Hematopoietic multipotent progenitor cell treated with erythropoietin and hydrocortisone succinate and interleukin-3 and kit ligand, for 8 days (in vitro differentiated cells): ENCODE data around the gene KDM3B.
"Not testable (repeated sequence)": the region's sequence is repeated elsewhere in the genome, so short reads cannot be mapped to it uniquely, and the experiment has no call there.

Experiments
- DNase-seq: peaks from one replicate; pipeline ENCODE4 v3.0.0-alpha.2; 2015

The KDM3B gene

DNA sequence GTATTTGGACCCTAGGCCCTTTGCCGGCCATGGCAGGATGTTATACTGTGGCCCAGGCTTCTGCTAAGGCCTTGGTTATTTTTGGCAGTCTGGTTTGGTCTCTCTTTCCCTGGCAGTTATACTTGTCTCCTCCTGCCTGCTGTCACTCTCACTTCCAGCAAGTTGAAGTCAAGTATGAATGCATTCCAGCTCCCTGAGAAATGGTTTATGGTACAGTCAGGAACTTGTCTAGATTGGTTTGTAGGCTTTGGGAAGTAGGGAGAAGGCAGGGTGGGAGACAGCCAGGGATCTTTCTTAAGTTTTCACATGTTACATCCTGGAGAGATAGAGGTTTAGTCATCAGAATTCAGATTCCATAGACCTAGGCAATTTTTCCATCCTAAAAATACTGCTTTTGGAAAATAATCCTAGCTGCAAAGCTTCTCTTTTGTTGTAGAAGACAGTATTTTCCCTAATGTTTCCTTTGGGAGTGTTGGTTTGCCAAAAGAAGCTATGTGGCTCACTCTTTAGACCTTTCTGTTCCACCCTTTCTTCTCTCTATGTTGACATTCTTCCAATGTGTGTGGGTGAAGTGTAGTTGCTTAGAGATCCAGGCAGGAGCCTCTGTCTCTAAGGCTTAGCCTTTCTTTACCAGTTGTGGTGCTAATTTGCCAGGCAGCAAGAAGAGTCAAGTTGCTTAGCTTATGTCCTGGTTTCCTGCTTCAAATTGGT lies 2.5 kb upstream of the KDM3B start:
- no peak for DNase-seq

DNA sequence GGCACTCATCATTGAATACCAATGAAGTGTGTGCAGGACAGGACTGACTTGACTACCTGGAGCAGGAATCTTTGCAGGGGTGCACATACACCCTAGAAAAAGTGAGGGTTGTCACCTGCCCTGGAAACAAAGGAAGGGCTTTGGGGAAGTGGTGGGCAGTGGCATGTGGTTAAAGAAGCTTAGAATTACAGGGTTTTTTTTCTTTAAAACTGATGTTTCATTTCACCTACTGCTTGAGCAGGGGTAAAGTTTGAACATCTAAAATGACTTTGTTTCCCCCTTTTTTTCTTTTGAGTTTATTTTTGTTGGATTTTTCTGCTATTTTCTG lies 2.0 kb upstream of the KDM3B start:
- no peak for DNase-seq

DNA sequence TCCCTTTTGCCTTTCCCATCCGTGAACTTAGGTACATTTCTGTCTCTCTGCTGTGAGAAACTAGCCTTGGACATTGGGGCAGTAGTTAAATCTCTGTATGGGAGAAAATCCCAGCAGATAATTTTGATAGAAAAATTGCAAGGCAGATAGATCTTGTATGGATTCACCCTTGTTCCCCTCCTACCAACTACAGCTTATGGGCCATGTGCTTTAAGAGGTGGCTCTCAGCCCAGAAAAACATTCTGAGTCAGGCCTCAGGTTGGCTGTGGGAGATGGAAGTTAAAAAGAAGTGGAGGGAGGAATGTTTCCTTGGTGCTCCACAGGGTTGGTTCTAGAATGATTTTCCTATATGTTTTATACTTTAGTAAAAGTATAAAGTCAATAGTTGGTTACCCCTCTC lies 1.4 kb upstream of the KDM3B start:
- DNase-seq: no peak

DNA sequence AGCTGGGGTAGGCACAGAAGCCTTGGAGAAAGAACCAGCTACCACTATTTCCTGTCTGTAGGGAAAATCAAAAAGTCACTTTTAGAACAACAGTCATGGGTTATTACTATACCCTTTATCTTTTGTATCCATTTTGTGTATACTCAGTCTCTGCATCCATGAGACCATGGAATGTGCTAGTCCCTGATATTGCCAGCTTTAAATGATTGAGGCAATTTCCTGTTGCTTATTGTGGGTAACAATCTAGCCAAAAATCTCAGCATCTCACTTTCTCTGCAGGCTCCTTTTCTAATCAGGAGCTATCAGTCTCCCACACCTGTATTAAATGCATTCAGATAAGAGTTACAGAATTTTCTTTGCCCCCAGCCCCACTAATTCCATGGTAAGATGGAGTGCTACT lies 968 bp upstream of the KDM3B start:
- no peak for DNase-seq

DNA sequence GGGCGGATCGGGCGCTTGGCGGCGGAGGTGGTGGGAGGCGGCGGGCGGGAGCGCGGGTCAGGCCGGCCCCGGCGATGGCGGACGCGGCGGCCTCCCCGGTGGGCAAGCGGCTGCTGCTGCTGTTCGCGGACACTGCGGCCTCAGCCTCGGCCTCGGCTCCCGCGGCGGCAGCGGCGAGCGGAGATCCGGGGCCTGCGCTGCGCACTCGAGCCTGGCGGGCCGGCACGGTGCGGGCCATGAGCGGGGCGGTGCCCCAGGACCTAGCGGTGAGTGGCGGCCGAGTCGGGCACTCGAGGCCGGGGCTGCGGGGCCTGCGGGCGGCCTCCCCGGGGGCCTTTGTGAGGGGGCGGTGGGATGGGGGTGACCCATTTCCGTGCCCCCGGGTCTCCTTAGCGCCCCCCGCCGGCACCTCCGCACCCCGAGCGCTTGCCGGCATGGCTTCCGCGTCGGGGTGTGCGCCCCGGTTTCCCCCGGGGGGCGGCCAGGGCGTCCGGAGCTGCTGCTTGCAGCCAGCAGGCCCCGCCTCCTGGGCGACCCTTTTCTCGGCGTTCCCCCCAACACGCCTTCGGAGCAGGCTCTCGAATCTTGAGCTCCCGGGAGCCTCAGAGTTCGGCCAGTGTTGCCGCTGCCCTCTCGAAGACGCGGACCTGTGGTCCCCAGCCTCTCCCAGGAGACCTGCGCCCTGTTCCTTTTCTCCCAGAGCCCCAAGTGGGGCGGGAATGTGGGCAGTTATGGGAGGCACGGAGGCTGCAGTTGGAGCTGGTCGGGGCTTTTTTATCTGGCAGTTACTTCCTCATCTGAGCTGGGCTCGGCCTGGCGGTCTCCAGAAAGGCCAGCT lies 456 bp downstream of the KDM3B start:
- DNase-seq: peak; percentile 54

DNA sequence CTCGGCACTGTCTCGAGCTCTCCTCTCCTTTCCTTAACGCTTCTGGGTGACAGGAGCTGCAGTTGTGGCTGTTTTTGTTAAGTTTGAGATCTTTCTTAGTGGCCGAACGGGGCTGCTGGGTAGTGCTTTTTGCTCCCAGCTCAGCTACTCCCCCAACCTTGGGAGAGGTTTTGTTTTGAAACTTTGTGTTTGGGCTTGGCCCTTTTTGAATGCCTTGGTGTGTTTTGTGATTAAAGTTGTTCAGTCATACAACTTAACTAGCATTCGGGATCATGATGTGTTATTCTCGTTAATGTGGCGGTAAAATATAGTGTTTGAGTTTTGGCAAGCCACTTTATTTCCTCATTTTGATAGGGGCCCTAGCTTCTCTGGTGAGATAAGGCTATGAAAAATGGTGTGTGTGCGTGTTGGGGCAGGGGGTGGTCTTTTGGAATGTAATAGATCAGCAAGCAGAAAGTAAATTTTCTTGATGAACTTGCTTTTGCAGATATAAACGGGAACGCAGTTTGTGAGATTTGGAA lies 1.1 kb downstream of the KDM3B start:
- peak; percentile 62 for DNase-seq

DNA sequence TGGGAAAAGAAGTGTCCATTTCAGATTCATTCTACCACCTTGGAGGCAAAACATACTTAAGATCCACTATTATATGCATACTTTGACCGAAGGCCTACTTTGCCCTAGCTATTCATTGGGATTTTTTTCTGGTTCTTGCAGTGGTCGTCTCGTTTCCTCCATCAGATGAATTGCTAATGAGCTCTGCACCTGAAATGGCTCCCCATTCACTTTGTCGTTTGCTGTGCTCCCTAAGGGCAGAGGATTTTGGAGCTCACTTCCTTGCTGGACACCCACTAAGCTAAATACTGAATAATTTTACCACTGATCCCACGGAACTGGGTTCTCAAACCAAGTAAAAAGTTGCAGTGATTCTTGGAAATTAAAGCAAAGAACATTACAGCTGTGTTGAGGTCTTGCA lies 1.9 kb downstream of the KDM3B start:
- no peak for DNase-seq

DNA sequence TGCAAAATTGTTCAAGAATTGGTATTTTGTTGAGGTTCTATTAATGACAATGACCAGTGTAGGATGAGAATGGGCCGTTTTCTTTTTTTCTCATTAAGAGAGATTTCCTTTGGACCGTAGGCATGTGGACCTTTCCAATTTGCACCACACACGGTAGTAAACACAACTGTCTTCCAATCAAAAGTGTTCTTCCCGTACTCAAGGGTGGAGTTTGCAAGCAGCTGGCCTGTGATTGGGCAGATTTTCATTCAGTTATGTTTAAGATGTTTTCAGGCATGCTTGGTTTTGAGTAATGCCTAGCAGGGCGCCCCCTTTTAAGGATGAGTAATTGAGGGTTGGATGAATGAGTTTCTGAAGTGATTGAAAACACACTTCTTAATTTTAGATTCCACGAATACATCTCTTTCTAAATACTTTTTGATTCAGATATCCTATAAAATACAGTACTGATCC lies 2.5 kb downstream of the KDM3B start:
- DNase-seq: peak; percentile 90

DNA sequence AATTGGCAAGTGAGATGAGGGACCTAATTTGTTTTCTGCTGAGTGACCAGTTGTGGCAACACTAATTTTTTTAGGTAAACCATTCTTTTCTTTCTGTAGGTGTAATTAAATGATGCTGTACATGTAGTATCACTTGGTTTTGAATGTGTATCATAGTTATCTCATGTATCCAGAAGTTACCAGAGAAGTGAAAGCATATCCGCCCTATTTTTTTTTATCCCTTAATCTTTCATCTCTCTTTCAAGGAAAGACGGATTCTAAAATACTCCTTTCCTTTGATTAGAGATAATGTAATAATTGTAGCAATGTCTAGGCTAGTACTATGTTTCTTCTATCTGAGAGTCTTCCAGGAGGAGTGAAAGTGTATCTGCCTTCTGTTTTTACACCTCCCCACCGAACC lies 7.1 kb downstream of the KDM3B start:
- peak; percentile 71 for DNase-seq

DNA sequence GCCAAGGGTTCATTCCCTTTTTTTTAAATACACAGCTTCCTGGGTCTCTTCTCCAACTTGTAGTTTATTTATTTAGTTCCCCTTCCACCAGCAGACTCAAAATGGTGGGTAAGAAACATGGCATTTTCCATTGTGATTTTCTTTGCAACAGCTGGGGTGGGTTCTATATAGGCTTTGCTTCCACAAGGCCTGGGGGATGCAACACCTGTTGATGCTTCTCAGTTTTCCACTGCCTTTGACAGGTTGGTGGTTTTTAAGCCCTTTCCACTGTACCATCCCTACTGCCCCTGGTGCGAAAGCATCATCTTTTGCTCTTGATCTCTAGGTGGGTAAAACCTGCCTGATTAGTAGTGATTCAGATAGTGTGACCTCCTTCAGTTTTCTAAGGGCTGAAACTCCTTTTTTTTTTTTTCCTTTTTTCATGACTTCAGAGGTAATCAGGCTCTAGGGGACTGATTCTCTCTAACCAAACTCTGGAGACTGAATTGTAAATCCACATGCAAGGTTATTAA lies 8.5 kb downstream of the KDM3B start:
- no peak for DNase-seq

DNA sequence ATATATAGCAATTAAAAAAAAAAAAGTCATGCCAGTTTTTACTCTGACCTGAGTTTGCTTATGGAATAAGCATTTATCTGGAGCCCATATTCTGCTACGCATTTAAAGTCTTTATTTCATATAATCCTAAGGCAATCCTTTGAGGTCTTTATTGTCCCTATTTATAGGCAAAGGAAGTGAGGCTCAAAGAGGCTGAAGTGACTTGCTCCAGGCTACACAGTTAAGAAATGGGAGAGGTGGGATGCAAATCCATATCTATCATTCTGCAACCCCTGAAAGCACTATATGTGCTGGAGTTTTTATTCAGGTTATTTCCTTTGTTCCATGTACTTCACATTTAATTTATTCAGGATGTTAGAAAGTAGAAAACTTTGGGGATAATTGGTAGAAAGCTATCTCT lies 12.1 kb downstream of the KDM3B start:
- no peak for DNase-seq

DNA sequence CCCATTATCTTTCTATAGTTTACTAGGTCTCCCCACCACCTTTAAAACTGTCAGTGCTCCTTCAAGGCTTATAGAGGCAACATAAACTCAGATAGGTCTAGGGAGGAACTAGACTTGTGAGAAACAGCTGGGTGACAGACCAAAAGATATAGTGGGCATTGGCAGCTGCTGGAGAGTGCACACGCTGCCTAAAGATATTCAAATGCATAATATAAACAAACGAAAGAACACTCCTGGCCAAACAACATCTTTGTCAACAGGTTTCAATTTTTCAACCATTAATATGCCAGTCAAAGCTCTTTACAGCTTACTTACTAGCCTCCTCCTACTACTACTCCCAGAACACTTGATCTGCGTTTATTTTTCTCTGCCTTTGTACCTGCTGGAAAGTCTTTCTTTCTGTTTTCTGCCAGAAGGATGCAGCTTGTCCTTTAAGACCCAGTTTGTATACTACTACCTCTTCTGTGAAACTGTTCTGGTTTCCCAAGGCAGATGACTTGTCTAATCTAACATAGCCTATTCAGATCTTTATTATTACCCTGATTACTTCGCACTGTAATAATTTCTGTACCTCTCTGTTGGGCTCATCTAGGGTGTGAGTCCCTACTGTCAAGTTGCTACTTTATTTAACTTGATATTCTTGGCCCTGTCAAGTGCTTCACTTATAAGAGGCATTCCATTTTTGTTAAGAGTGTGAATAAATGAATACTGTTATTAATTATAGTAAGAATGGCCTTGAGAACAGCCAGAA lies 14.3 kb downstream of the KDM3B start:
- DNase-seq: no peak

DNA sequence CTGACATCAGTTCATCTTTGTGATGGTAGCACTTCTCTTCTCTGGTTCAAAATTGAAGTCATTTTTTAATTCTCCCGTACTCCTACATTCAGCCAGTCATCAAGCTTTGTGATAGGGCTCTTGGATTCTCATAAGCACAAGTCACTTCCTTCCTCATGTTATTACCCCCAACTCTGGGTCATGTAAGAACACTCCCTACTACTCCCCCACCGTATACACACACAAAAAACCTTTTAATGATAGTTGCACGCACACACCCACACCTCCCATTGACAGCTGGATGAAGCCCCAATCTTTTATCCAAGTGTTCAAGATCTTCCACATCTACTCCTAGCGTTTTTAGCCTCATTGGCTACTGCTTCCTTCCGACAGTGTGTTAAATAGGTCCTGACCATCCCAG lies 16.8 kb downstream of the KDM3B start:
- DNase-seq: no peak

DNA sequence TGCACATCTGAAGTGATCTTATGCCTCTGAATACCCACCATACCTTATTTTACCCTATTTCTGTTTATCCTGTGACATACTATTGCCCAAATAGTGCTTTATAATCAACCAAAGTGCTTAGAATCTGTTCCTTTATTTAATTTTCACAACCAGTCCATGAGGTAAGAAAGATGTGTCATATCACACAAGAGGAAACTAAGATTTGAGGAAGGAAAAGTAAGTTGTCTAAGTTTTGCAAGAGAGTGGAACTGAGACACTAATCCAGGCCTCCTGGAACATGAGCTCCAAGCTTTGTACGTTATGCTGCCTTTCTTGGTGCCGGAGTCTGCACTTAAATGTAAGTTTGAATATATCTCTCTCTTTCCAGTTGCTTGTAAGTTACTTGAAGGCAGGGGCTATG lies 17.2 kb downstream of the KDM3B start:
- DNase-seq: no peak

DNA sequence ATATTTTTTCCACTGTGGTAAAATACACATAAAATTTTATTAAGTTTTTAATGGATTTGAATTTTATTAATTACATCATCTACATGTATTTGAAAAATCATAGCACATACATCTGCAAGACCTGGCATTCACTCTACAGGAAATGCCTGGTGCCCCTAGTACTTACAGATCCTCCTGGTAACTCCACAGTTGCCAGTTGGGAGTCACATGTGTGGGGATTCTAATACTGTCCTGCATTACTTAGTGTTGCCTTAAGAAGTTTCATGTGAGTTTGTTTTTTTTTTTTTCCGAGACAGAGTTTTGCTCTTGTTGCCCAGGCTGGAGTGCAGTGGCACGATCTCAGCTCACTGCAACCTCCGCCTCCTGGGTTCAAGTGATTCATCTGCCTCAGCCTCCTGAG lies 18.1 kb downstream of the KDM3B start:
- DNase-seq: no peak

DNA sequence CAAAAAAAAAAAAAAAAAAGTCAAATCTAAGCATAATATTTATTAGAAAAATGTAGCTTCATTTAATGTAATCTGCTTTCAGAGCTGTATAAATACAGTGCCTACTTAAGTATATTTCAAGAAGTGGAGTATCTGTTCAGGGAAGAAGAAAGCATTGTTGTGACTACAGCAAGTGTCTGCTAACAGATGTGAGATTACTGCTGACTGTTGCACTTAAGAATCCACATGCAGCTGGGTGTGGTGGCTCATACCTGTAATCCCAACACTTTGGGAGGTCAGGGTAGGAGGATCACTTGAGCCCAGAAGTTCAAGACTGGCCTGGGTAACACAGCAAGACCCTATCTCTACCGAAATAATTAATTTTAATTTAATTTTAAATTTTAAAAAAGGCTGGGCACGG lies 19.0 kb downstream of the KDM3B start:
- DNase-seq: no peak

DNA sequence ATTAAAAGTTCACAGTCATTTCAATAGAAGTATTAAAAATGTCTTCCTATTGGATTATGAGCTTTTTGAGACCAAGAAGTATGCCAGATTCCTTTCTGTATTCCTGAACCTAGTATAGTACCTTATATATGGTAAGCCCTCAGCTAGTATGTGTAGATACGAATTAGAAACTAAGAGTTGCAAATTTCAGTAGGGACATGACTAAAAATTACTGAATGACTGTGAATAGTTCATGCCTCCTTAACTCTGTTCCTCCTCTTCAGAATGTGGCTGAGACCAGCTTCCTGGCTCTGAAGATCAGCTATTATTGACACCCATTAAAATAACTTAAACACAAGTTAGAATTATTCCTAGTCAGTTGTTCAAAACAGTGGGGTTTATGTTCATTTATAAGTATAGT lies 19.7 kb downstream of the KDM3B start:
- no peak for DNase-seq

DNA sequence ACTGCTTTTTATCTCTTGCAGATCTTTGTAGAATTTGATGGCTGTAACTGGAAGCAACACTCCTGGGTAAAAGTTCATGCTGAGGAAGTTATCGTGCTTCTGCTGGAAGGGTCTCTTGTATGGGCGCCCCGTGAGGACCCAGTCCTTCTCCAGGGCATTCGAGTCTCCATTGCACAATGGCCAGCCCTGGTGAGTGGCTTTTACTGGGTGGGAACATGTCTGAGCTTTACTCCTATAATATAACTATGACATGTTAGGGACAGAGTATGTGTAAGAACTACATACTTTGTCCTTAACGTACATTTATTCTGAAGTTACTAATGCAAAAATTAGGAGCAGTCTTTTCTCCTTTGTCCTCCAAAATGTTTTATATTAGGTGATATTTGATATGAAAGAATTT lies 20.2 kb downstream of the KDM3B start:
- DNase-seq: no peak

DNA sequence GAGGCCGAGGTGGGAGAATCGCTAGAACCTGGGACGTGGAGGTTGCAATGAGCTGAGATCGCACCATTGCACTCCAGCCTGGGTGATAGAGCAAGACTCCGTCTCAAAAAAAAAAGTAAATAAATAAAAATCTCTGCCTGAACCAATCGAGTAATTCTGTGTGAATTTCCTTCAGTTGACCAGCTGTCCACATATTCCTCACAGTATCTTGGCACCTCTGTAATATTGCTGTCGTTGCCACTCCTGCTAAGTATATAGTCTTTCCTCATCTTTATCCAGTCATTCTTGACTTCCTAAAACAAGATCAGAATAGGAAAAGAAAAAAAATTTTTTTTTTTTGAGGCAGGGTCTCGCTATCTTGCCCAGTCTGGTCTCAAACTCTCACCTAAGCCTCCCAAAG lies 29.9 kb downstream of the KDM3B start:
- no peak for DNase-seq

DNA sequence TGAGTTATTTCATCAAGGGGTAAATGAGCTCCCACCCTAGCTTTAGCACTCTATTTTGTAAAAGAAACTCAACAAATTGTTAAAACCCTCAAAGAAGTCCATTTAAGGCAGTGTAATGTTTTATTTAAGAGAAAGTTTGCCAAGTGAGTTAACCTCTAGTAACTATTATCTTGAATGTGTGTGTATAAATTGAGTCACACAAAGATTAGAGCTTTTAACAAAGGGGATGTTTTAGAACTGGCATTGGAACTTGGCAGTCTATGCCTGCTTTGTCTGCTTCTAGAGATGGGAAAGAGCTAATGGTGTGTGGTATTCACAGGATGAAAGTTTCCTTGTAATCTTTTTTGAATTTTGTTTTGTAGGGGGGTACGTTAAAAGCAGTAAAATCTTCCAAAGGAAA lies 33.2 kb downstream of the KDM3B start:
- no peak for DNase-seq

DNA sequence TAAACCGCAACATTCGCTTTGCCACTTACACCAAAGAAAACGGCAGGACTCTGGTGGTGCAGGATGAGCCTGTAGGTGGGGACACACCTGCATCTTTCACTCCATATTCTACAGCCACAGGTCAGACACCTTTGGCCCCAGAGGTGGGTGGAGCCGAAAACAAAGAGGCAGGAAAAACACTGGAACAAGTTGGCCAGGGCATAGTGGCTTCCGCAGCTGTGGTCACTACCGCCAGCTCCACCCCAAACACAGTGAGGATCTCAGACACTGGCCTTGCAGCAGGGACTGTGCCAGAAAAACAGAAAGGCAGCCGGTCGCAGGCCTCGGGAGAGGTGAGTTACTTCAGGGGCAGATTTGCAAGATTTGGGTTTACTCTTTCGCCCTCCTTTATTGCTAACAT lies 33.8 kb downstream of the KDM3B start:
- no peak for DNase-seq

DNA sequence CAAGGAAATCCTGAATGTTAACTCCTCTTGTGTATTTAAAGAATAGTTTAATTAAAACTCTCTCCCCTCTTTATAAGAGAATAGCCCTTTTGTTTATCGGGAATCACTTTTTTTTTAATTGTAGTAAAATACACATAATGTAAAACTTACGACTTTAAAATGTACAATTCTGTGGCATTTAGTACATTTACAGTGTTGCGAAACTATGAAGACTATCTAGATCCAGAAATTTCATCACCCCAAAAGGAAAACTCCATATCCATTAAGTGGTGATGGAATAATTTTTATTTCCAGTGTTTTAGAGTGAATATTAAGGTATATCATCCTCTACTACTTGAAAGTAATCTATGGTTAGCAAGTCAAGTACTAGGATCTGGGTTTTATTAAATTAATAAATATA lies 36.8 kb downstream of the KDM3B start:
- no peak for DNase-seq

DNA sequence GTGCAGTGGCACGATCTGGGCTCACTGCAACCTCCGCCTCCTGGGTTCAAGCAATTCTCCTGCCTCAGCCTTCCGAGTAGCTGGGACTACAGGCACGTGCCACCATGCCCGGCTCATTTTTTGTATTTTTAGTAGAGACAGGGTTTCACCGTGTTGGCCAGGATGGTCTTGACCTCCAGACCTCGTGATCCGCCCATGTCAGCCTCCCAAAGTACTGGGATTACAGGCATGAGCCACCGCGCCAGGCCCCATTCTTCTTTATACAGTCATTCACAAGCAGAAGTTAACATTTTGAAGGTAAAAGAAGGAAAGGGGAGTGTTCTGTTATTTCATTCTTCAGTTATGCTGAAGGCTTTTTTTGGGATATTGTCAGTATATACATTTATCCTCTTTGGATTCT lies 37.4 kb downstream of the KDM3B start:
- not testable (repeated sequence) for DNase-seq
